Neural cell (in vitro differentiated cells): ENCODE measurements around the gene PLAC8. TPM values are rescaled to one million over a fixed set of nuclear protein-coding genes. Genes with fewer than 3 reads are reported as not detected.

ENCODE experiments used
- polyA plus RNA-seq: library from polyadenylated mRNA; depleted of rRNA; stranded (reverse); fragments of >200 nt; gene quantifications from 2 replicates; pipeline ENCODE4 v1.2.3, GENCODE V29; 2014

The PLAC8 gene
- polyA plus RNA-seq, 1 donor from 2014 or later, result not detected

Other genes starting within 250 kb of the PLAC8 start
- gene SEC31A, start 223.6 kb downstream of the PLAC8 start, polyA plus RNA-seq, result 74.0 and 139 TPM in 2 replicates
- 8.8 and 11.7 TPM in 2 replicates for gene THAP9, start 214.0 kb downstream of the PLAC8 start, polyA plus RNA-seq
- 7.3 and 9.1 TPM in 2 replicates for gene LIN54, start 103.9 kb downstream of the PLAC8 start, polyA plus RNA-seq
- 77.7 and 80.8 TPM in 2 replicates for gene COPS4, start 79.5 kb downstream of the PLAC8 start, polyA plus RNA-seq
- gene COQ2, start 170.1 kb upstream of the PLAC8 start, polyA plus RNA-seq, result 15.2 and 19.8 TPM in 2 replicates
- 0.16 TPM in 1 of 2 replicates, not detected in the other for gene HPSE, start 220.1 kb upstream of the PLAC8 start, polyA plus RNA-seq